HUES6 (cell line): Measurements from ENCODE around the gene TULP4.
"Not testable (repeated sequence)": the region's sequence is repeated elsewhere in the genome, so short reads cannot be mapped to it uniquely, and the experiment has no call there.

ENCODE experiments used
- H3K27ac ChIP-seq: 2 replicates; pipeline ENCODE4 v1.7.0; 2013; ENCODE audit warnings: low read depth, mild to moderate bottlenecking, low read length, inconsistent platforms
- H3K27me3 ChIP-seq: 2 replicates; pipeline ENCODE4 v1.6.1; 2013; ENCODE audit warnings: low read length; ENCODE audit not compliant: control insufficient read depth, insufficient read depth
- H3K36me3 ChIP-seq: 2 replicates; pipeline ENCODE4 v1.6.1; 2013; ENCODE audit warnings: low read length; ENCODE audit not compliant: control insufficient read depth, insufficient read depth
- H3K4me1 ChIP-seq: 2 replicates; pipeline ENCODE4 v1.6.1; 2013; ENCODE audit warnings: low read length; ENCODE audit not compliant: control insufficient read depth, insufficient read depth
- H3K4me3 ChIP-seq: 2 replicates; pipeline ENCODE4 v1.5.1; 2013; ENCODE audit warnings: low read depth, low read length
- H3K9ac ChIP-seq: one replicate; pipeline ENCODE4 v1.6.1; 2013; ENCODE audit warnings: mild to moderate bottlenecking, low read length
- H3K9me3 ChIP-seq: 2 replicates; pipeline ENCODE4 v1.6.1; 2013; ENCODE audit warnings: low read depth, low read length; ENCODE audit not compliant: control insufficient read depth, insufficient read depth

Gene TULP4

GRCh38 chr6:158391276-158391675 is 79.0 kb downstream of the TULP4 start:
- H3K9me3 ChIP-seq, result peaks cover 28% of the 10 kb centered on the region
- no peak overlapping the region for H3K4me3 ChIP-seq
- no peaks in the 10 kb centered on the region for H3K27me3 ChIP-seq
- H3K4me1 ChIP-seq, result no peaks in the 10 kb centered on the region
- no peak overlapping the region for H3K27ac ChIP-seq
- H3K9ac ChIP-seq, result no peak overlapping the region
- H3K36me3 ChIP-seq, result peaks cover 8% of the 10 kb centered on the region; the same call in 1 of the 2 replicates

GRCh38 chr6:158391977-158392376 is 79.7 kb downstream of the TULP4 start:
- H3K9ac ChIP-seq, H3K27ac ChIP-seq, H3K27me3 ChIP-seq, H3K4me1 ChIP-seq, H3K36me3 ChIP-seq, H3K4me3 ChIP-seq: not testable (repeated sequence)
- H3K9me3 ChIP-seq, result peaks cover 28% of the 10 kb centered on the region

DNA sequence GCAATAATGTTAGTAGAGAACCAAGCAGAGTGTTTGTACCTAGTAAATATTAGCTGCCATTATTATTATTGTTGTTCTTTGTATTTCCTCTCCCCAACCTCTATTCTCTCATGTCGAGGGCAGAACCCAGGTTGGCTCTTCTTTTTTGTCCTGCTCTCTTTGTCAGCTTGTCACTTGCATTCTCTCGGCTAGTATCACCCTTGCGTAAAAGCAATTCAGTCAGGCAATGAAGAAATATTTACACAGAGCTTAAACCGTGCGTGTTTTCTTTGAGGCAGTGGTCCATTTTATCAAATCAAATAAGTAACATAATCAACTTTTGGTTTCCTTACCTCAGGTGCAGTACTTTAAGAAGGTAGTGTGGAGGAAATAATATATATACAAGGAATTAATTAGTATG is 83.9 kb downstream of the TULP4 start:
- Histone ChIP-seq H3K9ac (no peak overlapping the region), H3K9me3 (peaks cover 27% of the 10 kb centered on the region), H3K27ac (no peak overlapping the region), H3K36me3 (peaks cover 8% of the 10 kb centered on the region; the same call in 1 of the 2 replicates), H3K27me3 (no peaks in the 10 kb centered on the region), H3K4me1 (no peaks in the 10 kb centered on the region), H3K4me3 (no peak overlapping the region)

- 0 out of 2 replicates have a peak, but pooled peaks cover 5% of the 10 kb centered on the region for H3K36me3 ChIP-seq
- H3K9ac ChIP-seq, result no peak overlapping the region
- H3K9me3 ChIP-seq, result peaks cover 14% of the 10 kb centered on the region
- no peak overlapping the region for H3K27ac ChIP-seq
- no peaks in the 10 kb centered on the region for H3K27me3 ChIP-seq
- no peak overlapping the region for H3K4me3 ChIP-seq
- no peaks in the 10 kb centered on the region for H3K4me1 ChIP-seq
Observed at GRCh38 chr6:158397578-158397977, 85.3 kb downstream of the TULP4 start.

- Histone ChIP-seq H3K4me3 (no peak overlapping the region), H3K4me1 (no peaks in the 10 kb centered on the region), H3K36me3 (0 out of 2 replicates have a peak, but pooled peaks cover under 1% of the 10 kb centered on the region), H3K27me3 (no peaks in the 10 kb centered on the region), H3K9me3 (peaks cover 8% of the 10 kb centered on the region), H3K9ac (no peak overlapping the region), H3K27ac (no peak overlapping the region)
Observed at GRCh38 chr6:158398252-158399024, 86.2 kb downstream of the TULP4 start.

- no peaks in the 10 kb centered on the region for H3K27me3 ChIP-seq
- no peak overlapping the region for H3K4me3 ChIP-seq
- no peak overlapping the region for H3K27ac ChIP-seq
- H3K4me1 ChIP-seq, result no peaks in the 10 kb centered on the region
- H3K9ac ChIP-seq, result no peak overlapping the region
- no peaks in the 10 kb centered on the region for H3K36me3 ChIP-seq
- H3K9me3 ChIP-seq, result peaks cover 6% of the 10 kb centered on the region
Observed at GRCh38 chr6:158399040-158399700, 86.9 kb downstream of the TULP4 start.

- Histone ChIP-seq H3K4me3 (no peak overlapping the region), H3K36me3 (no peaks in the 10 kb centered on the region), H3K4me1 (no peaks in the 10 kb centered on the region), H3K9ac (no peak overlapping the region), H3K27ac (no peak overlapping the region), H3K9me3 (peaks cover 12% of the 10 kb centered on the region), H3K27me3 (no peaks in the 10 kb centered on the region)
Observed at GRCh38 chr6:158402184-158402583, 89.9 kb downstream of the TULP4 start.

DNA sequence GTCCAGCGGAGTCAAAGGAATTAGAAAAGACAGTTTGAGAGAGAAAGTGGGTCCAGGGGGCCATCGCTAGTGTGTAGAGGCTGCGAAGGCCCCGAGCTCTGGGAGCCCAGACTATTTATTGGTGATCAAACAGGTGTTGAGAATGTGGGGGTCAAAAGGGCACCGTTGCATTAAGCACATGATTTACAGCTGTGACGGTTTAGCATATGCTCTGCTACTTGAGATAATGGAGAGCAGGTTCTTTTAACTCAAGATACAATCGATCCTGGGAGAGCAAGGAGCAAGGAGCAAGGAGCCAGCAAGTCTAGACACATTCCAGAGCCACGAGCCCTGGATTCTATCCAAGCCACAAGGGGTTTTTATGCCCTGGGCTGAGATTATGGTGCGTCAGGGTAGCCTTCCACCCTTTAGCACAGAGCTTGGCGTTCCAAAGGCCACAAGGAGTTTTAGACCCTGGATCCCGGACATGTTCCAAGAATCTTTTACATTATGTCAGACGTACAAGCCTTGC is 93.1 kb downstream of the TULP4 start:
- H3K9me3 ChIP-seq, result peaks cover 12% of the 10 kb centered on the region
- not testable (repeated sequence) for H3K36me3 ChIP-seq, H3K27me3 ChIP-seq, H3K27ac ChIP-seq, H3K4me3 ChIP-seq, H3K9ac ChIP-seq, H3K4me1 ChIP-seq

- Histone ChIP-seq H3K36me3 (no peaks in the 10 kb centered on the region), H3K9me3 (peaks cover 12% of the 10 kb centered on the region), H3K4me3 (no peak overlapping the region), H3K9ac (no peak overlapping the region), H3K27ac (no peak overlapping the region), H3K27me3 (no peaks in the 10 kb centered on the region), H3K4me1 (no peaks in the 10 kb centered on the region)
Observed at GRCh38 chr6:158405933-158406332, 93.7 kb downstream of the TULP4 start.

GRCh38 chr6:158406736-158407135 is 94.5 kb downstream of the TULP4 start:
- no peaks in the 10 kb centered on the region for H3K36me3 ChIP-seq
- H3K27ac ChIP-seq, result no peak overlapping the region
- H3K4me1 ChIP-seq, result no peaks in the 10 kb centered on the region
- no peak overlapping the region for H3K4me3 ChIP-seq
- H3K27me3 ChIP-seq, result no peaks in the 10 kb centered on the region
- H3K9ac ChIP-seq, result no peak overlapping the region
- H3K9me3 ChIP-seq, result peaks cover 12% of the 10 kb centered on the region

DNA sequence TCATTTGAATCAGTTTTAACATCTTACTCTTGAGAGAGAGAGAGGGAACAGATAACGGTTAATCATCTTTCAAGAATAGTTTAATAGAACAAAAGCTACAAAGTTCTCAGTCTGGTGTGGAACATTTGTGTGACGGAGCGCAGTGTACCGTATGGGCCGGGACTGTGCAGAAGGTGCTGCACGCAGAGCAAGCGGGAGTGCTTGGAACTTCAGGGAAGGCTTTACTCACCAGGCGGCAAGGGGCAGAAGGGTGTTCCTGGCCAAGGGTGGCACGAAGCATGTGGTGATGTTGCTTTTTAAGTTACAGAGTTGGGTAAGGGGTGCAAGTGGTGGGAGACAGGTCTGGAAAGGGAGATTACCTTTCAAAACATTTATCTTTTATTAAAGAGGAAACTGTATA is 95.7 kb downstream of the TULP4 start:
- Histone ChIP-seq H3K9ac (no peak overlapping the region), H3K4me3 (no peak overlapping the region), H3K36me3 (no peaks in the 10 kb centered on the region), H3K27ac (no peak overlapping the region), H3K4me1 (no peaks in the 10 kb centered on the region), H3K9me3 (peaks cover 12% of the 10 kb centered on the region), H3K27me3 (no peaks in the 10 kb centered on the region)
